ENCODE results near the gene DPYSL4. TPM values are rescaled to one million over a fixed set of nuclear protein-coding genes. Genes with fewer than 3 reads are reported as not detected.

Gene DPYSL4
- total RNA-seq, 1 experiment from 2014 or later: not detected

DNA sequence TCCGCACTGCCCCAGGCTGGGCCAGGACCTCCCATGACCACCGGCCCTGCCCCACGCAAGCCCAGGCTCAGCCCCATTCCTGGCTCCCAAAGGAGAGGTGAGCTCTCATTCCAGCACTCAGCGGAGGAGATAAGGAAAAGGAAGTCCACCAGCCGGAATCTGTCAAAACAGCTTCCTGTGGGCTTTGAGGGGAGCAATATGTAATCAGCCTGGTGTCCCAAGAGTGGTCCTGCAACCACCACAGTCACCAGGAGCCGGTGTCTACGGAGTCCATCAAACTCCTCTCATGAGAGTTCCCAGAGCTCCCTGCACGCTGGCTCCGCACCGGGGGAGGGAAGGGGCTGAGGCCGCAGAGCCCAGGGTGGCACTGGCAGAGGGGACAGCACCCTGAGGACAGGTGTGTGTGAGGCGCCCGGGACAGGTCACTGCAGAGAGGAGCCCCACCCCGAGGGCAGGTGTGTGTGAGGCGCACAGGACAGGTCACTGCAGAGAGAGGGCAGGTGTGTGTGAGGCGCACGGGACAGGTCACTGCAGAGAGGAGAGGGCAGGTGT lies 63.2 kb downstream of the DPYSL4 start:
- peaks cover 3% of the 10 kb centered on the region for H3K4me1 ChIP-seq (ENCODE audit: low read length)
- H4K20me1 ChIP-seq (ENCODE audit: insufficient read depth, low read depth, low read length): no peaks in the 10 kb centered on the region
- H3K9me2 ChIP-seq (replicated peaks; ENCODE audit: insufficient read depth, low read length): no peaks in the 10 kb centered on the region
- H3K27ac ChIP-seq (ENCODE audit: low read length): no peak overlapping the region
- no peak for DNase-seq
- no peak overlapping the region for H3K9ac ChIP-seq (ENCODE audit: low read length)
- no peaks in the 10 kb centered on the region for H3K9me3 ChIP-seq (ENCODE audit: low read length)
- no peak overlapping the region for H3K4me3 ChIP-seq (ENCODE audit: low read length)
- H2AFZ ChIP-seq (ENCODE audit: low read length): no peak overlapping the region
- no peaks in the 10 kb centered on the region for H3K36me3 ChIP-seq (ENCODE audit: insufficient read depth, low read length)
- H3K27me3 ChIP-seq (ENCODE audit: low read length): no peaks in the 10 kb centered on the region
- no peaks in the 10 kb centered on the region for H3K79me2 ChIP-seq (ENCODE audit: low read length)
- H3K4me2 ChIP-seq (ENCODE audit: low read depth, low read length, poor library complexity, severe bottlenecking): no peak overlapping the region

DNA sequence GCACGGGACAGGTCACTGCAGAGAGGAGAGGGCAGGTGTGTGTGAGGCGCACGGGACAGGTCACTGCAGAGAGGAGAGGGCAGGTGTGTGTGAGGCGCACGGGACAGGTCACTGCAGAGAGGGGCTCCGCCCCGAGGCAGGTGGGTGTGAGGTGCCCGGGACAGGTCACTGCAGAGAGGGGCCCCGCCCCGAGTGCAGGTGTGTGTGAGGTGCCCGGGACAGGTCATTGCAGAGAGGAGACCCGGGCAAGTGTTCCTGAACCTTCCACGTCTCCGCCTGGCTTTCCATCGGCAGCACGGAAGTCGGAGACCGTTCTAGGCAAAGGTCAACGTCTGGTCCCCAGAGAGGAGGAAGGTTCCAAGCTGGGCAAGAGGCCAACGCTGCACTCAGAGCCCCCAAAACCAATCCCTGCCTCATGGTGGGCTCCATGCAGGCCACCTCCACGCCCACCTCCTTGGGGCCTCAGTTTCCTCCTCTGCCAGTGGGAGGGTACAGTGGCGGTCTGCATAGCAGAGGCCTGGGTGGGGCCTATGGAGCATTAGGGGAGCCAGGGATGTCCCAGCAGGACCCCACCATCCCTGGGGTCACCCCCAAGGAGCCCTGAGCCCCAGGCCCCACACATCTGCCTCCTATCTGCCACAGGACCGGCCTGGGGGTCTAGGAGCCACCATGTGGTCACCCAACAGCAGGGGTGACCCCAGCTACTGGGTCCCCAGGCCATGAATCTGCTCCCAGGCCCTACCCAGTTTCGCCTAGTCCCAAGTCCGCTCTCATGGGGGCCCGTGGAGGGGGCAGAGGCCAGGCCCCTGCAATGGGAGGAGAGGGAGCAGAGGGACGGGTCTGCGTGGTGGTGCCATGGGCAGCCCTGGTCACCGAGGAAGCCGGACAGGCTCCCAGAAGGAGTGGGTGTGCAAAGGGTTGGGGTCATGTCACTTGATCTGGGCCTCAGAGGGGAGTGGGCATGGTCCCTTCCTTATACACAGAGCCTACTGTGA lies 64.0 kb downstream of the DPYSL4 start:
- Histone ChIP-seq H3K9me2 (replicated peaks; ENCODE audit: insufficient read depth, low read length) (no peaks in the 10 kb centered on the region), H3K4me1 (ENCODE audit: low read length) (peaks cover 3% of the 10 kb centered on the region), H3K9me3 (ENCODE audit: low read length) (no peaks in the 10 kb centered on the region), H3K4me2 (ENCODE audit: low read depth, low read length, poor library complexity, severe bottlenecking) (no peak overlapping the region), H3K36me3 (ENCODE audit: insufficient read depth, low read length) (no peaks in the 10 kb centered on the region), H3K79me2 (ENCODE audit: low read length) (no peaks in the 10 kb centered on the region), H2AFZ (ENCODE audit: low read length) (no peak overlapping the region), H3K27ac (ENCODE audit: low read length) (no peak overlapping the region), H3K4me3 (ENCODE audit: low read length) (no peak overlapping the region), H3K9ac (ENCODE audit: low read length) (no peak overlapping the region), H3K27me3 (ENCODE audit: low read length) (no peaks in the 10 kb centered on the region), H4K20me1 (ENCODE audit: insufficient read depth, low read depth, low read length) (no peaks in the 10 kb centered on the region)
- no peak for DNase-seq

DNA sequence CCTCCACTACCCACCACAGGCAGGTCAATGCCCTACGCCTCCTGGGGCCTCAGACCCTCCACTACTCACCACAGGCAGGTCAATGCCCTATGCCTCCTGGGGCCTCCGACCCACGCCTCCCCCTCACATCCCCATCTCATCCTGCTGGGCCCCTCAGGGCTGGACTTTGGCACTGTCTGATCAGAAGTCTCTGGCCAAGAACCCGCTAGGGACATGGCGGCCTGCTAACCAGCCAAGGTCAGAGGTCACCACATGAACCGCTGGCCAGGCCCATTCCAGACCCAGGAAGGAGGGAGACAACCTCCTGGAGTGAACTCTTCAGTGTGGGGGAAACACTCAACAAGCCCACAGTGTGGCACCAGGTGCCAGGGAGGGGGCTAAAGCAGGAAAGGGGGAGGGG lies 65.2 kb downstream of the DPYSL4 start:
- H3K4me3 ChIP-seq (ENCODE audit: low read length): no peak overlapping the region
- no peak overlapping the region for H3K4me2 ChIP-seq (ENCODE audit: low read depth, low read length, poor library complexity, severe bottlenecking)
- no peak for DNase-seq
- no peaks in the 10 kb centered on the region for H3K27me3 ChIP-seq (ENCODE audit: low read length)
- H3K9ac ChIP-seq (ENCODE audit: low read length): no peak overlapping the region
- no peak overlapping the region for H3K27ac ChIP-seq (ENCODE audit: low read length)
- no peak overlapping the region for H2AFZ ChIP-seq (ENCODE audit: low read length)
- H3K9me3 ChIP-seq (ENCODE audit: low read length): no peaks in the 10 kb centered on the region
- H3K36me3 ChIP-seq (ENCODE audit: insufficient read depth, low read length): no peaks in the 10 kb centered on the region
- H3K9me2 ChIP-seq (replicated peaks; ENCODE audit: insufficient read depth, low read length): no peaks in the 10 kb centered on the region
- H3K79me2 ChIP-seq (ENCODE audit: low read length): no peaks in the 10 kb centered on the region
- H3K4me1 ChIP-seq (ENCODE audit: low read length): peaks cover 3% of the 10 kb centered on the region
- H4K20me1 ChIP-seq (ENCODE audit: insufficient read depth, low read depth, low read length): no peaks in the 10 kb centered on the region

DNA sequence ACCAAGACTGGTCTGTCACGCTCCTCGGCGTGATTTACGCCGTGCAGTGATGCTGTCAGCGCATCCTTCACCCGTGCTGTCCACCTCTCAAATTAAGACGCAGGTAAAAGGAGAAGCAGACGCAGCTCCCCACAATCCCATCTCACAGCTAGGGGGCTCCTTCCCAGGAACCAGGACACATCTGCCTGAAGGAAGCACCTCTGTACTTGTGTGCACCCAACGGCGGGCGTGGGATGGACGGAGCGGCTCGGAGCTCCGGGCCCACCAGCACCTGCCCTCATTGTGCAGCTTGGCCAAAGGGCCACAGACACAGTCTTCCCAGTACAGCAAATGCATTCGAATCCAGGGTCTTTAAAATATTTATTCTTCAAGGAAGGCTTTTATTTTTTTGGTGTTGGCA lies 65.7 kb downstream of the DPYSL4 start:
- Histone ChIP-seq H3K9me2 (replicated peaks; ENCODE audit: insufficient read depth, low read length) (no peaks in the 10 kb centered on the region), H3K4me3 (ENCODE audit: low read length) (no peak overlapping the region), H3K27ac (ENCODE audit: low read length) (no peak overlapping the region), H3K9ac (ENCODE audit: low read length) (no peak overlapping the region), H3K79me2 (ENCODE audit: low read length) (no peaks in the 10 kb centered on the region), H3K4me2 (ENCODE audit: low read depth, low read length, poor library complexity, severe bottlenecking) (no peak overlapping the region), H3K27me3 (ENCODE audit: low read length) (no peaks in the 10 kb centered on the region), H3K4me1 (ENCODE audit: low read length) (peaks cover 3% of the 10 kb centered on the region), H3K9me3 (ENCODE audit: low read length) (no peaks in the 10 kb centered on the region), H4K20me1 (ENCODE audit: insufficient read depth, low read depth, low read length) (no peaks in the 10 kb centered on the region), H3K36me3 (ENCODE audit: insufficient read depth, low read length) (no peaks in the 10 kb centered on the region), H2AFZ (ENCODE audit: low read length) (no peak overlapping the region)
- DNase-seq: no peak

DNA sequence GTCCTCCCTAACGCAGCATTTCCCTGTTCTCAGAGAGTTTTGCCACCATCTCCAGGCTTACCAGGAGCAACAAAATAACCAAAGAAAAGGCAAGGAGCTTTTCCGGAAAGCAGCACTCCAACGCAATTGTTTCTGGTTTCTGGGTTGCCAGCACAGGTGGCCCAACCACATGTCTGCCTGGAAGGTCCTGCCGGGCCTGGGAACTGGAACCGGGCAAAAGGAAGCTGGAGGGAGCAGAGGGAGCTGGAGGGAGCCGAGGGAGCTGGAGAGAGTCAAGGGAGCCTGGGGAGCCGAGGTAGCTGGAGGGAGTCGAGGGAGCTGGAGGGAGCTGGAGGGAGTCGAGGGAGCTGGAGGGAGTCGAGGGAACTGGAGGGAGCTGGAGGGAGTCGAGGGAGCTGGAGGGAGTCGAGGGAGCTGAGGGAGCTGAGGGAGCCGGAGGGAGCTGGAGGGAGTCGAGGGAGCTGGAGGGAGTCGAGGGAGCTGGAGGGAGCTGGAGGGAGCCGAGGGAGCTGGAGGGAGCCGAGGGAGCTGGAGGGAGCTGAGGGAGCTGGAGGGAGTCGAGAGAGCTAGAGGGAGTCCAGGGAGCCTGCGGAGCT lies 66.4 kb downstream of the DPYSL4 start:
- Histone ChIP-seq H3K9me2 (replicated peaks; ENCODE audit: insufficient read depth, low read length) (no peaks in the 10 kb centered on the region), H3K27ac (ENCODE audit: low read length) (no peak overlapping the region), H3K4me2 (ENCODE audit: low read depth, low read length, poor library complexity, severe bottlenecking) (no peak overlapping the region), H2AFZ (ENCODE audit: low read length) (no peak overlapping the region), H3K9ac (ENCODE audit: low read length) (no peak overlapping the region), H3K36me3 (ENCODE audit: insufficient read depth, low read length) (no peaks in the 10 kb centered on the region), H3K9me3 (ENCODE audit: low read length) (no peaks in the 10 kb centered on the region), H4K20me1 (ENCODE audit: insufficient read depth, low read depth, low read length) (no peaks in the 10 kb centered on the region), H3K4me3 (ENCODE audit: low read length) (no peak overlapping the region), H3K27me3 (ENCODE audit: low read length) (no peaks in the 10 kb centered on the region), H3K4me1 (ENCODE audit: low read length) (peaks cover 3% of the 10 kb centered on the region), H3K79me2 (ENCODE audit: low read length) (no peaks in the 10 kb centered on the region)
- no peak for DNase-seq

DNA sequence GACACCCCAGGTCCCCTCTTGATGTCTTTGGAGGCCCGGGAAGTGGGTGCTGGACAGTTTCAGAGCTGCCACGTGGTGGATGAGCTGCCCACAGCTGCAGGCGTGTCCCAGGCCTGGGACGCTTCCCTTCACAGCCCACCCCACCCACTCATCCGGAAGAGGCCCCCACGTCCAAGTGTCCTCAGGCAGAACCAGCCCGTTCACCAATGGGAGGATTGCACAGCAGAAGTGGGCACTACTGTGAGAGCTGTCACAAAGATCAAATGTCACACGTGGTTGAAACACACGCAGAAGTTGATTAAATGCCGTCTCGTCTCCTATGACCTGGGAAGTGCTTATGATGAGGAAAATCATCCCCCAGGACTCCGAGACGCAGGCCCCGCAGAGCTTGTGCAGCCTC lies 68.1 kb downstream of the DPYSL4 start:
- H3K9ac ChIP-seq (ENCODE audit: low read length): no peak overlapping the region
- no peak overlapping the region for H2AFZ ChIP-seq (ENCODE audit: low read length)
- H3K9me2 ChIP-seq (replicated peaks; ENCODE audit: insufficient read depth, low read length): no peaks in the 10 kb centered on the region
- no peak for DNase-seq
- no peaks in the 10 kb centered on the region for H3K9me3 ChIP-seq (ENCODE audit: low read length)
- H3K79me2 ChIP-seq (ENCODE audit: low read length): no peaks in the 10 kb centered on the region
- H3K4me3 ChIP-seq (ENCODE audit: low read length): no peak overlapping the region
- no peaks in the 10 kb centered on the region for H4K20me1 ChIP-seq (ENCODE audit: insufficient read depth, low read depth, low read length)
- no peak overlapping the region for H3K27ac ChIP-seq (ENCODE audit: low read length)
- H3K4me1 ChIP-seq (ENCODE audit: low read length): no peaks in the 10 kb centered on the region
- no peak overlapping the region for H3K4me2 ChIP-seq (ENCODE audit: low read depth, low read length, poor library complexity, severe bottlenecking)
- H3K36me3 ChIP-seq (ENCODE audit: insufficient read depth, low read length): no peaks in the 10 kb centered on the region
- no peaks in the 10 kb centered on the region for H3K27me3 ChIP-seq (ENCODE audit: low read length)

Other genes starting within 250 kb of the DPYSL4 start
- not detected in 2 replicates for gene BNIP3, start 205.0 kb upstream of the DPYSL4 start, total RNA-seq (2014; rRNA removed; shearing (Covaris generic); ENCODE audit: low replicate concordance)
- 0.07 TPM in 1 of 2 replicates, not detected in the other for gene JAKMIP3, start 121.0 kb upstream of the DPYSL4 start, total RNA-seq (2014; rRNA removed; shearing (Covaris generic); ENCODE audit: low replicate concordance)
- 8.4 and 20.7 TPM in 2 replicates for gene STK32C, start 121.0 kb downstream of the DPYSL4 start, total RNA-seq (2014; rRNA removed; shearing (Covaris generic); ENCODE audit: low replicate concordance)
- 2.2 and 12.4 TPM in 2 replicates for gene LRRC27, start 145.2 kb downstream of the DPYSL4 start, total RNA-seq (2014; rRNA removed; shearing (Covaris generic); ENCODE audit: low replicate concordance)
- gene PWWP2B, start 210.3 kb downstream of the DPYSL4 start, total RNA-seq (2014; rRNA removed; shearing (Covaris generic); ENCODE audit: low replicate concordance): 1.4 and 3.7 TPM in 2 replicates